22Rv1 (cell line): ENCODE data around the gene PUM2.
"Not testable (repeated sequence)": the region's sequence is repeated elsewhere in the genome, so short reads cannot be mapped to it uniquely, and the experiment has no call there.

Experiments
- H3K27ac ChIP-seq: fragments of 450-650 bp; 2 replicates; pipeline ENCODE4 v1.5.1; 2017
- CTCF ChIP-seq: fragments of 450-650 bp; IDR thresholded peaks from 2 replicates; pipeline ENCODE4 v1.5.1; 2017; ENCODE audit warnings: mild to moderate bottlenecking
- ZFX ChIP-seq: fragments of 450-650 bp; IDR thresholded peaks from 2 replicates; pipeline ENCODE4 v1.6.1; 2017; ENCODE audit warnings: antibody characterized with exemption, borderline replicate concordance

The PUM2 gene

GRCh38 chr2:20241973-20242726 is 108.5 kb downstream of the PUM2 start:
- TF ChIP-seq CTCF (peak; percentile 77), ZFX (no peak)
- no peak overlapping the region for H3K27ac ChIP-seq

GRCh38 chr2:20240291-20240690 is 110.4 kb downstream of the PUM2 start:
- not testable (repeated sequence) for H3K27ac ChIP-seq

GRCh38 chr2:20236496-20236895 is 114.1 kb downstream of the PUM2 start:
- H3K27ac ChIP-seq = no peak overlapping the region
- TF ChIP-seq CTCF (no peak), ZFX (no peak)

GRCh38 chr2:20235655-20236305 is 114.9 kb downstream of the PUM2 start:
- no peak overlapping the region for H3K27ac ChIP-seq
- TF ChIP-seq CTCF = no peak
- TF ChIP-seq ZFX = no peak

GRCh38 chr2:20234597-20234996 is 116.0 kb downstream of the PUM2 start:
- H3K27ac ChIP-seq = not testable (repeated sequence)

- peak overlapping the region; percentile 58; the same call in 1 of the 2 replicates for H3K27ac ChIP-seq
- TF ChIP-seq ZFX (no peak), CTCF (no peak)
These were observed 117.8 kb downstream of the PUM2 start for GRCh38 chr2:20232837-20233207.

- TF ChIP-seq ZFX = no peak
- TF ChIP-seq CTCF = no peak
- H3K27ac ChIP-seq = peak overlapping the region; percentile 58
These were observed 119.0 kb downstream of the PUM2 start for GRCh38 chr2:20231598-20232026.

GRCh38 chr2:20231159-20231558 is 119.5 kb downstream of the PUM2 start:
- peak overlapping the region; percentile 58 for H3K27ac ChIP-seq
- no peak for TF ChIP-seq CTCF
- no peak for TF ChIP-seq ZFX
